Right lobe of liver (tissue), 6 donors: ENCODE measurements around the gene PLXNB1. TPM values are rescaled to one million over a fixed set of nuclear protein-coding genes. Genes with fewer than 3 reads are reported as not detected.

Source experiments
- ATAC-seq, 4 donors: fragments of 200-7000 bp; cut with Tn5 transposase; one replicate each; pipeline ENCODE4 v1.9.1; 2020; ENCODE audit warnings: mild to moderate bottlenecking in 4 of 4, moderate library complexity in 4 of 4
- DNase-seq, 3 donors: peaks; one replicate each; pipeline ENCODE4 v3.0.0-alpha.2; 2020
- H3K27ac ChIP-seq, 3 donors: fragments of 200-600 bp; one replicate each; pipeline ENCODE4 v1.8.0; 2022
- H3K27me3 ChIP-seq, 2 donors: fragments of 200-600 bp; one replicate each; pipeline ENCODE4 v1.8.0; 2022
- H3K36me3 ChIP-seq, 4 donors: fragments of 200-600 bp; sonication (generic) in 1 of 4; one replicate each; pipeline versions ENCODE4 v1.5.1 to v1.8.0; 2017 to 2022; ENCODE audit warnings: control low read depth in 1 of 4
- H3K4me1 ChIP-seq, 4 donors: fragments of 200-600 bp; sonication (generic) in 1 of 4; one replicate each; pipeline versions ENCODE4 v1.5.1 to v1.8.0; 2017 to 2022; ENCODE audit warnings: control low read depth in 1 of 4
- H3K4me3 ChIP-seq, 3 donors: fragments of 200-600 bp; one replicate each; pipeline ENCODE4 v1.8.0; 2022
- H3K9me3 ChIP-seq, 4 donors: fragments of 200-600 bp; sonication (generic) in 1 of 4; one replicate each; pipeline versions ENCODE4 v1.5.1 to v1.8.0; 2017 to 2022; ENCODE audit warnings: control low read depth in 1 of 4
- CTCF ChIP-seq, 4 donors: fragments of 200-600 bp in 3 of 4; fragments of 450-650 bp in 1 of 4; IDR thresholded peaks; one replicate each; pipeline versions ENCODE4 v1.5.1 to v1.8.0; 2016 to 2022; ENCODE audit warnings: antibody characterized with exemption in 4 of 4, mild to moderate bottlenecking in 2 of 4
- POLR2A ChIP-seq: fragments of 450-650 bp; IDR thresholded peaks from one replicate; pipeline ENCODE4 v1.6.1; 2017; ENCODE audit warnings: antibody characterized with exemption, mild to moderate bottlenecking
- WGBS: methylation state at CpG from one replicate; pipeline ENCODE4 v1.1.6; 2018; ENCODE audit warnings: low coverage, low lambda C conversion rate; ENCODE audit not compliant: insufficient coverage; ENCODE audit errors: missing lambda C conversion rate; 5-methylcytosine and 5-hydroxymethylcytosine counted together
- intact Hi-C, 2 donors: fragments of 100-400 bp; cut with DNase I; formaldehyde crosslinking; loops; one replicate each; pipeline versions ENCODE4 v1.11.2 to v1.14.1; 2022
- total RNA-seq, 6 experiments: library from RNA; depleted of rRNA in 2 of 6; stranded (reverse); fragments of >200 nt in 2 of 6; fragmentation: NEBNext Ultra II Directional in 3 of 6; extraction: Animal tissue kit (Norgen Biotek cat#: 25700) in 3 of 6; gene quantifications; one replicate each; pipeline versions ENCODE4 v1.1.0 to v1.2.4, GENCODE V29; 2016 to 2023
- donor health status: DM: no; HTN: yes; CAD: no.
- donor health status: DM: no; HTN: no; CAD: no.
- donor health status: DM: no; HTN: no; CAD: no.
- donor health status: DM: no; HTN: yes; CAD: no.
- donor health status: DM: no; HTN: yes; CAD: no.

Gene PLXNB1
- total RNA-seq, 6 experiments from 2014 or later, result 65.9 to 132 (median 86.5) TPM

GRCh38 chr3:48405343-48405881 is 24.5 kb downstream of the PLXNB1 start:
- ATAC-seq (no peak), DNase-seq (peak; percentile 15 to 55 (median 51))
- no peak overlapping the region for H3K27ac ChIP-seq
- peaks cover 0 to 63% (median 28%) of the 10 kb centered on the region in 4 donors for H3K36me3 ChIP-seq
- H3K27me3 ChIP-seq, result no peaks in the 10 kb centered on the region
- no peak overlapping the region for H3K4me3 ChIP-seq
- H3K4me1 ChIP-seq, result no peaks in the 10 kb centered on the region
- H3K9me3 ChIP-seq, result no peaks in the 10 kb centered on the region
- WGBS, result 40% methylated on average over 5 of the region's 13 CpGs
- intact Hi-C loops, result no loop called here
- TF ChIP-seq CTCF (IDR thresholded peaks at IDR 0.05), result no peak
- no peak for TF ChIP-seq POLR2A

GRCh38 chr3:48404440-48405342 is 25.2 kb downstream of the PLXNB1 start:
- 64% methylated on average over 8 of the region's 21 CpGs for WGBS
- H3K9me3 ChIP-seq, result no peaks in the 10 kb centered on the region
- H3K36me3 ChIP-seq, result peaks cover 0 to 56% (median 26%) of the 10 kb centered on the region in 4 donors
- no peak for TF ChIP-seq CTCF (IDR thresholded peaks at IDR 0.05)
- TF ChIP-seq POLR2A, result no peak
- H3K27ac ChIP-seq, result no peak overlapping the region
- no peaks in the 10 kb centered on the region for H3K4me1 ChIP-seq
- no peak overlapping the region for H3K4me3 ChIP-seq
- no peaks in the 10 kb centered on the region for H3K27me3 ChIP-seq
- intact Hi-C loops, result no loop called here
- peak in 2 of 3 donors; percentile 12 to 48 for DNase-seq
- no peak for ATAC-seq

- no peak overlapping the region for H3K4me3 ChIP-seq
- DNase-seq (peak in 1 of 3 donors; percentile 9), ATAC-seq (no peak)
- H3K9me3 ChIP-seq, result no peaks in the 10 kb centered on the region
- no peaks in the 10 kb centered on the region for H3K4me1 ChIP-seq
- no peak overlapping the region for H3K27ac ChIP-seq
- 70% methylated on average over 2 of the region's 15 CpGs for WGBS
- intact Hi-C loops, result no loop called here
- H3K36me3 ChIP-seq, result peaks cover 0 to 47% (median 23%) of the 10 kb centered on the region in 4 donors
- no peak for TF ChIP-seq POLR2A
- no peak for TF ChIP-seq CTCF (IDR thresholded peaks at IDR 0.05)
- no peaks in the 10 kb centered on the region for H3K27me3 ChIP-seq
Observed at GRCh38 chr3:48403533-48404439, 26.1 kb downstream of the PLXNB1 start.

- ATAC-seq, result no peak
- H3K36me3 ChIP-seq, result peaks cover 0 to 39% (median 21%) of the 10 kb centered on the region in 4 donors
- WGBS, result 35% methylated on average over 2 of the region's 3 CpGs
Observed at GRCh38 chr3:48402907-48403306, 27.0 kb downstream of the PLXNB1 start.

More at GRCh38 chr3:48402907-48403306, 27.0 kb downstream of the PLXNB1 start:
- no peak overlapping the region for H3K27ac ChIP-seq
- TF ChIP-seq POLR2A (no peak), CTCF (IDR thresholded peaks at IDR 0.05) (no peak)
- no peaks in the 10 kb centered on the region for H3K9me3 ChIP-seq
- DNase-seq, result no peak
- no peaks in the 10 kb centered on the region for H3K27me3 ChIP-seq
- no peak overlapping the region for H3K4me3 ChIP-seq
- intact Hi-C loops, result no loop called here
- H3K4me1 ChIP-seq, result no peaks in the 10 kb centered on the region
